Thyroid gland (tissue), 4 donors: ENCODE results near the gene SLC22A5. TPM values are rescaled to one million over a fixed set of nuclear protein-coding genes. Genes with fewer than 3 reads are reported as not detected.
A peak's percentile ranks its signal among the peaks of the same experiment; 100 is the strongest.

Experiments used
- DNase-seq, 2 donors: peaks; one replicate each; pipeline ENCODE4 v3.0.0-alpha.2; 2019
- H3K27ac ChIP-seq, 3 donors: fragments of 200-600 bp; sonication (generic); 1 replicate in 2 of 3; 2 replicates in 1 of 3; pipeline ENCODE4 v1.5.1; 2016 to 2019; ENCODE audit warnings: mild to moderate bottlenecking in 1 of 3, moderate library complexity in 1 of 3
- H3K27me3 ChIP-seq: fragments of 200-600 bp; sonication (generic); one replicate; pipeline ENCODE4 v1.5.1; 2019
- H3K36me3 ChIP-seq, 2 donors: fragments of 200-600 bp; sonication (generic); one replicate each; pipeline ENCODE4 v1.5.1; 2016 to 2019
- H3K4me1 ChIP-seq, 2 donors: fragments of 200-600 bp; sonication (generic); one replicate each; pipeline ENCODE4 v1.5.1; 2017 to 2019
- H3K4me3 ChIP-seq, 3 donors: fragments of 200-600 bp; sonication (generic); replicated peaks in 1 of 3; 1 replicate in 2 of 3; 2 replicates in 1 of 3; pipeline ENCODE4 v1.5.1; 2016; ENCODE audit warnings: mild to moderate bottlenecking in 1 of 3
- H3K9me3 ChIP-seq: fragments of 200-600 bp; sonication (generic); one replicate; pipeline ENCODE4 v1.5.1; 2017
- POLR2A ChIP-seq, 2 donors: fragments of 450-650 bp; IDR thresholded peaks; one replicate each; pipeline ENCODE4 v1.6.1; 2017; ENCODE audit warnings: antibody characterized with exemption in 2 of 2, mild to moderate bottlenecking in 2 of 2, moderate library complexity in 1 of 2
- WGBS, 2 donors: methylation state at CpG; one replicate each; pipeline ENCODE4 v1.1.5; 2017; 5-methylcytosine and 5-hydroxymethylcytosine counted together
- intact Hi-C: fragments of 100-400 bp; cut with DNase I; formaldehyde crosslinking; loops from one replicate; pipeline ENCODE4 v1.15.1; 2023
- total RNA-seq, 4 donors: library from RNA; depleted of rRNA; stranded (reverse); fragments of >200 nt; gene quantifications; one replicate each; pipeline ENCODE4 v1.2.3, GENCODE V29; 2016
- TF ChIP-seq, protein P1 (sequence below), 6 experiments: fragments of 200-600 bp in 3 of 6; fragments of 450-650 bp in 3 of 6; sonication (generic) in 3 of 6; IDR thresholded peaks; one replicate each; pipeline ENCODE4 v1.5.1; 2016 to 2019; ENCODE audit warnings: antibody characterized with exemption in 6 of 6, mild to moderate bottlenecking in 2 of 6, inconsistent platforms in 1 of 6, moderate library complexity in 1 of 6

SLC22A5 gene
- total RNA-seq, 4 donors from 2014 or later: 18.1 to 28.3 (median 24.2) TPM

DNA sequence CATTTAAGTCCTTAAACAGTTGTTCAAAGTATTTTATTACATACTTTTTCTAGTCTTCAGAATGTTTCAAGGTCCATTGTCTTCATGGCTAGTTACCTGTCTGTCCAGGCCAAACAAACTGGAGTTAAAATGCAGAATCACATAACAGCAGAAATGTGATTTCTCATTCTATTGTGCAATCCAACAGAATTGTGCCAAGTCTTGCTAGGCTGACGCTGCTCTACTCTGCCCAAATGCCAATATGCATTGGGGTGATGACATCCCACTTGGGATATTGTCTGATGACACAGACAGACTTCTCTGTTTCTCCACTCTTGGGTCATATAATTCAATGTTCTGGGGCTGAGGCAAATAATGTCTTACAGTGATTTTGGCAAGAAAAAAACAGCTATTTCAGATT lies 5.2 kb upstream of the SLC22A5 start:
- no peak overlapping the region for H3K4me3 ChIP-seq
- no peaks in the 10 kb centered on the region for H3K36me3 ChIP-seq
- H3K4me1 ChIP-seq: peaks cover 6 to 16% of the 10 kb centered on the region in 2 donors
- no peaks in the 10 kb centered on the region for H3K27me3 ChIP-seq
- WGBS, 2 donors: 9 to 13% methylated on average over 1 of the region's 1 CpG
- TF ChIP-seq, protein P1, sequence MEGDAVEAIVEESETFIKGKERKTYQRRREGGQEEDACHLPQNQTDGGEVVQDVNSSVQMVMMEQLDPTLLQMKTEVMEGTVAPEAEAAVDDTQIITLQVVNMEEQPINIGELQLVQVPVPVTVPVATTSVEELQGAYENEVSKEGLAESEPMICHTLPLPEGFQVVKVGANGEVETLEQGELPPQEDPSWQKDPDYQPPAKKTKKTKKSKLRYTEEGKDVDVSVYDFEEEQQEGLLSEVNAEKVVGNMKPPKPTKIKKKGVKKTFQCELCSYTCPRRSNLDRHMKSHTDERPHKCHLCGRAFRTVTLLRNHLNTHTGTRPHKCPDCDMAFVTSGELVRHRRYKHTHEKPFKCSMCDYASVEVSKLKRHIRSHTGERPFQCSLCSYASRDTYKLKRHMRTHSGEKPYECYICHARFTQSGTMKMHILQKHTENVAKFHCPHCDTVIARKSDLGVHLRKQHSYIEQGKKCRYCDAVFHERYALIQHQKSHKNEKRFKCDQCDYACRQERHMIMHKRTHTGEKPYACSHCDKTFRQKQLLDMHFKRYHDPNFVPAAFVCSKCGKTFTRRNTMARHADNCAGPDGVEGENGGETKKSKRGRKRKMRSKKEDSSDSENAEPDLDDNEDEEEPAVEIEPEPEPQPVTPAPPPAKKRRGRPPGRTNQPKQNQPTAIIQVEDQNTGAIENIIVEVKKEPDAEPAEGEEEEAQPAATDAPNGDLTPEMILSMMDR (IDR thresholded peaks at IDR 0.05): no peak
- no peak for TF ChIP-seq POLR2A (IDR thresholded peaks at IDR 0.05)
- H3K9me3 ChIP-seq: no peaks in the 10 kb centered on the region
- H3K27ac ChIP-seq: peak overlapping the region in 1 of 3 donors; percentile 21
- intact Hi-C loops: loop anchor here (10.0 kb wide), 1 partner anchor 70 kb away; the partner anchor contains the start of gene SLC22A4
- no peak for DNase-seq

DNA sequence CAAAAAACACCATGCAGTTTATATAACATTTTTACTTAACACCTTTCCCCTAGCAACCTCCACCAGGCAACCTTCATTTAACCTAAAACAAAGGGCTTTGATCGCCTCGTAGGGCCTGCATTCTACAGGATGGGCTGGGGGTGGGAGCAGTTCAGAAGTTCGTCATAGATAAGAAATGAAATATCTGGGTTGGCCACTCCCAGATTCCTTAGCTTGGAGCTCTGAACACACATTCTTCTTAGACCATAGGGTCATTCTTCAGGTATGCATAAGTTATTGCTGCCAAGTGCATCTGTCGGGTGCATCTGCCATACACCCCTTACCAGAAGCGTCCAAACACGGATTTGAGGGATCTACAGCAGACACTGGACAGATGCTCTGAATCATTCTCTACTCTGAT lies 4.3 kb upstream of the SLC22A5 start:
- peaks cover 6 to 16% of the 10 kb centered on the region in 2 donors for H3K4me1 ChIP-seq
- no peaks in the 10 kb centered on the region for H3K36me3 ChIP-seq
- intact Hi-C loops: loop anchor here (10.0 kb wide), 1 partner anchor 70 kb away; the partner anchor contains the start of gene SLC22A4
- no peak for TF ChIP-seq POLR2A (IDR thresholded peaks at IDR 0.05)
- TF ChIP-seq, protein P1 (IDR thresholded peaks at IDR 0.05): no peak
- no peak overlapping the region for H3K4me3 ChIP-seq
- DNase-seq: no peak
- no peaks in the 10 kb centered on the region for H3K9me3 ChIP-seq
- no peak overlapping the region for H3K27ac ChIP-seq
- H3K27me3 ChIP-seq: no peaks in the 10 kb centered on the region
- 95 to 98% methylated on average over 6 of the region's 6 CpGs for WGBS, 2 donors

DNA sequence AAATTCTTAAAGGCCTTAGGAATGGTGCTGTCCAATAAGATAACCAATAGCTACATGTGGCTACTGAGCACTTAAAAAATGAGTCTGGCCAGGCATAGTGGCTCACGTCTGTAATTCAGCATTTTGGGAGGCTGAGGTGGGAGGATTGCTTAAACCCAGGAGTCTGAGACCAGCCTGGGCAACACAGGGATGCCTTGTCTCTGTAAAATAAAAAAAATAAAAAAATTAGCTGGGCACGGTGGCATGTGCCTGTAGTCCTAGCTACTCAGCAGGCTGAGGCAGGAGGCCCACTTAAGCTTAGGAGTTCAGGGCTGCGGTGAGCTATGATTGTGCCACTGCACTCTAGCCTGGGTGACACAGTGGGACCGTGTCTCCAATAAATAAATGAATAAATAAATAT lies 1.3 kb upstream of the SLC22A5 start:
- intact Hi-C loops: loop anchor here (10.0 kb wide), 1 partner anchor 73 kb away; the partner anchor contains the start of gene SLC22A4
- H3K4me1 ChIP-seq: peaks cover 13 to 41% of the 10 kb centered on the region in 2 donors

DNA sequence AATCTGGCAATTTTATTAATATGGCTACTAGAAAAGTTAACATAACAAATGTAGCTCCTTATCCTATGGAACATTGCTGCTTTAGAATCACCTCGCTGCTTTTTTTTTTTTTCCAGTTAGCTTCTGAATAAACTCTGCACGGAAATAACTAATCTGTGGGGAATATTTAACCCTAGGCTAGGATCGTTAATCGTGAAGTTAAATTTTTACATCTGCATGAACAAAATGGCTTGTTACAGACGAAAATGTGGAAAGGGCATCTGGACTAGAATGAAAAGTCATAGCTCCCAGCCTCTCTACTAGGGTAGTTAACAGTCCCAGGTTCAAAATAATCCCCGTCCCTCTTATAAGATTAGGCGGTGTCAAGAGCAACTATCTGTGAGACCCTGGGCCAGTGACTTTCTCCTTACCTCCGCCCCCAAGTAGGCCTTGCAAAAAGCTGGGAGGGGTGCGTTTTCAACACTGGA lies 470 bp upstream of the SLC22A5 start:
- TF ChIP-seq POLR2A (IDR thresholded peaks at IDR 0.05): no peak
- TF ChIP-seq, protein P1 (IDR thresholded peaks at IDR 0.05): no peak
- H3K36me3 ChIP-seq: no peaks in the 10 kb centered on the region
- H3K27ac ChIP-seq: peak overlapping the region; percentile 74 to 84 (median 78)
- peak overlapping the region; percentile 42 to 85 (median 65) for H3K4me3 ChIP-seq
- H3K4me1 ChIP-seq: peaks cover 12 to 33% of the 10 kb centered on the region in 2 donors
- no peaks in the 10 kb centered on the region for H3K9me3 ChIP-seq
- H3K27me3 ChIP-seq: no peaks in the 10 kb centered on the region
- intact Hi-C loops: loop anchor here (10.0 kb wide), 1 partner anchor 74 kb away; the partner anchor contains the start of gene SLC22A4
- 9 to 10% methylated on average over 8 to 9 of the region's 9 CpGs for WGBS, 2 donors
- DNase-seq: no peak

More for the DNA sequence above, 1.3 kb upstream of the SLC22A5 start:
- 87 to 88% methylated on average over 4 of the region's 4 CpGs for WGBS, 2 donors
- no peaks in the 10 kb centered on the region for H3K27me3 ChIP-seq
- no peaks in the 10 kb centered on the region for H3K9me3 ChIP-seq
- H3K4me3 ChIP-seq: no peak overlapping the region
- no peak for TF ChIP-seq POLR2A (IDR thresholded peaks at IDR 0.05)
- TF ChIP-seq, protein P1 (IDR thresholded peaks at IDR 0.05): no peak
- no peak overlapping the region for H3K27ac ChIP-seq
- H3K36me3 ChIP-seq: no peaks in the 10 kb centered on the region
- no peak for DNase-seq

DNA sequence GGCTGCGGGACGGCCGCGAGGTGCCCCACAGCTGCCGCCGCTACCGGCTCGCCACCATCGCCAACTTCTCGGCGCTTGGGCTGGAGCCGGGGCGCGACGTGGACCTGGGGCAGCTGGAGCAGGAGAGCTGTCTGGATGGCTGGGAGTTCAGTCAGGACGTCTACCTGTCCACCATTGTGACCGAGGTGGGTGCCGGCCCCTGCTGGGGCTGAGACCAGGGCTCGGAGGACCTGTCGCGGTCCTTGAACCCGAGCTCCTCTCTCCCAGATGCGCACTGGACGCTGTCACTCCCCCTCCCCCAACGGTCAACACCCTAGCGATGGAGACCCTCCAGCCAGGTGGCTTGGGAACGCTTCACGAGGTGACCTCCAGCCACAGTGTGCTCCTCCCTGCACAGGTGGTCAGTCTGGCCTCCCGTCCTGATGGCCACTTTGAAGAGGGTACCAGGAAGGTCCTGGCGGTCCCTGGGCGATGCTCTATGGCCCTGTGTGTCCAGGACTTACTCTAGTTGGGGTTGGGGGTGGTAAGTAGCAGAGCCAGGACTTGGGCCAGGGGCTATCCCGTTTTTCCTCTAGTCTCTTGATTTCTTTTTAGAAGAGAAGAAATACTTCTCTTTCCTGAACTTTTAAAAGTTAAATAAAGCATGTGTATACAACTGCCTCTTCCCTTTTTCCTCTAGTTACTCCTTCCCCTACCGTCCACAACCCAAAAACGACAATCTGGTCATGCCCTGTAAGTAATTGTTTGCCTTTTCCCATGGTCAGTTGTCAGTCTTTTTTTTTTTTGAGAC lies 866 bp downstream of the SLC22A5 start:
- 24 to 27% methylated on average over 9 to 11 of the region's 34 CpGs for WGBS, 2 donors
- intact Hi-C loops: no loop called here
- TF ChIP-seq POLR2A (IDR thresholded peaks at IDR 0.05): no peak
- TF ChIP-seq, protein P1 (IDR thresholded peaks at IDR 0.05): no peak
- peaks cover 7 to 26% of the 10 kb centered on the region in 2 donors for H3K4me1 ChIP-seq
- peak overlapping the region; percentile 74 to 84 (median 78) for H3K27ac ChIP-seq
- H3K4me3 ChIP-seq: peak overlapping the region; percentile 42 to 85 (median 65)
- H3K27me3 ChIP-seq: no peaks in the 10 kb centered on the region
- no peaks in the 10 kb centered on the region for H3K9me3 ChIP-seq
- DNase-seq: peak in 1 of 2 donors; percentile 17
- no peaks in the 10 kb centered on the region for H3K36me3 ChIP-seq
